ENCODE data around the gene RANBP3.
"Not testable (repeated sequence)": the region's sequence is repeated elsewhere in the genome, so short reads cannot be mapped to it uniquely, and the experiment has no call there.

Gene RANBP3

GRCh38 chr19:5895409-5895808 is 82.5 kb downstream of the RANBP3 start:
- H3K27ac ChIP-seq: no peak overlapping the region

GRCh38 chr19:5894704-5895349 is 83.1 kb downstream of the RANBP3 start:
- no peak overlapping the region for H3K4me3 ChIP-seq
- peak overlapping the region in 2 of 21 experiments; percentile 11 to 12 for H3K27ac ChIP-seq

More at GRCh38 chr19:5895409-5895808, 82.5 kb downstream of the RANBP3 start:
- H3K4me3 ChIP-seq: no peak overlapping the region

- Histone ChIP-seq H3K4me3 (no peak overlapping the region), H3K27ac (peak overlapping the region in 5 of 21 experiments; percentile 8 to 31 (median 12))
These were observed 83.8 kb downstream of the RANBP3 start for GRCh38 chr19:5893907-5894703.

GRCh38 chr19:5893296-5893903 is 84.5 kb downstream of the RANBP3 start:
- Histone ChIP-seq H3K4me3 (no peak overlapping the region), H3K27ac (peak overlapping the region in 2 of 21 experiments; percentile 14 to 31)

GRCh38 chr19:5892772-5893275 is 85.1 kb downstream of the RANBP3 start:
- peak overlapping the region in 1 of 21 experiments; percentile 35 for H3K27ac ChIP-seq
- H3K4me3 ChIP-seq: no peak overlapping the region

GRCh38 chr19:5891938-5892771 is 85.8 kb downstream of the RANBP3 start:
- Histone ChIP-seq H3K27ac (peak overlapping the region in 1 of 21 experiments; percentile 35), H3K4me3 (no peak overlapping the region)

GRCh38 chr19:5891572-5891937 is 86.4 kb downstream of the RANBP3 start:
- H3K27ac ChIP-seq: no peak overlapping the region
- H3K4me3 ChIP-seq: no peak overlapping the region

GRCh38 chr19:5890099-5890498 is 87.8 kb downstream of the RANBP3 start:
- no peak overlapping the region for H3K4me3 ChIP-seq
- H3K27ac ChIP-seq: no peak overlapping the region

- no peak overlapping the region for H3K4me3 ChIP-seq
- no peak overlapping the region for H3K27ac ChIP-seq
These were observed 88.5 kb downstream of the RANBP3 start for GRCh38 chr19:5889288-5889971.

GRCh38 chr19:5884065-5884811 is 93.7 kb downstream of the RANBP3 start:
- not testable (repeated sequence) for H3K4me3 ChIP-seq, H3K27ac ChIP-seq

- not testable (repeated sequence) for H3K27ac ChIP-seq, H3K4me3 ChIP-seq
These were observed 94.6 kb downstream of the RANBP3 start for GRCh38 chr19:5883157-5883873.

- Histone ChIP-seq H3K27ac (no peak overlapping the region), H3K4me3 (no peak overlapping the region)
These were observed 95.4 kb downstream of the RANBP3 start for GRCh38 chr19:5882421-5882968.

- no peak overlapping the region for H3K27ac ChIP-seq
- no peak overlapping the region for H3K4me3 ChIP-seq
These were observed 96.2 kb downstream of the RANBP3 start for GRCh38 chr19:5881543-5882299.

GRCh38 chr19:5880604-5881078 is 97.3 kb downstream of the RANBP3 start:
- Histone ChIP-seq H3K27ac (no peak overlapping the region), H3K4me3 (no peak overlapping the region)

GRCh38 chr19:5880196-5880595 is 97.7 kb downstream of the RANBP3 start:
- no peak overlapping the region for H3K27ac ChIP-seq
- H3K4me3 ChIP-seq: no peak overlapping the region

- H3K4me3 ChIP-seq: no peak overlapping the region
- no peak overlapping the region for H3K27ac ChIP-seq
These were observed 100.1 kb downstream of the RANBP3 start for GRCh38 chr19:5877882-5878281.

GRCh38 chr19:5877427-5877826 is 100.5 kb downstream of the RANBP3 start:
- H3K27ac ChIP-seq: no peak overlapping the region
- no peak overlapping the region for H3K4me3 ChIP-seq

Data from skin epidermis (tissue), 12 donors.